ENCODE measurements around the gene RNU5B-1. TPM values are rescaled to one million over a fixed set of nuclear protein-coding genes. Genes with fewer than 3 reads are reported as not detected.

Gene RNU5B-1
- total RNA-seq, 4 donors from 2014 or later, result not detected

DNA sequence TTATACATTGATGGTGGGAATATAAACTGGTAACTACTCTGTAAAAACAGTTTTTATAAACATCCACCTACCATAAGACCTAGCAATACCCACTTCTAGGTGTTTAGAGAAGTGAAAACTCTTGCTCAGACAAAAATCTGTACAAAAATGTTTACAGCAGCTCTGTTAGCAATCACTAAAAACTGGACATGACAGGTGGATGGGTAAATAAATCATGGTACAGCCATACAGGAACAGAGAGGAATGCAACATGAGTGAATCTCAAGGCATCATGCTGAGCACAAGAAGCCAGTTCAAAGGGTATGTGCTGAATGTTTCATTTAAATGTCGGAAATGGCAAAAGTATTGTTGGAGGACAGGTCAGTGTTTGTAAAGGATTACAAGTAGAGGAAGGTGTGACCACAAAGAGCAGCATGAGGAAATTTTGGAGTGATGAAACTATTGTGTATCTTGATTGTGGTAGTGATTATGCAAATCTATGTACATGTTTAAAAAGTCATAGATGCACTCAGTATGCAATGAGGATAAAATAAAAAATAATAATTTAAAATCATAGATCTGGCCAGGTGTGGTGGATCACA lies 11.4 kb upstream of the RNU5B-1 start:
- TF ChIP-seq CTCF (IDR thresholded peaks at IDR 0.05; ENCODE audit: low read depth), result no peak

DNA sequence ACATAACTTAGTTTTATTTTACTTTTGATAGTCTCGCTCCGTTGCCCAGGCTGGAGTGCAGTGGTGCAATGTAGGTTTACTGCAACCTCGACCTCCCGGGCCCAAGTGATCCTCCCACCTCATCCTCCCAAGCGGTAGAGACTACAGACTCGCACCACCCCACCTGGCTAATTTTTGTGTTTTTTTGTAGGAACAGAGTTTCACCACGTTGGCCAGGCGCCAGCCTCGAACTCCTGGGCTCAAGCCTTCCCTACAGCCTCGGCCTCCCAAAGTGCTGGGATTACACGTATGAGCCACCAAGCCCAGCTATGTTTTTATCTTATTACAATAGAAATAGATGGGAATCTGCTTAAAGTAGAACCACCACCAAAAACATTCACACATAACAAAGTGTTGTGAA lies 5.7 kb upstream of the RNU5B-1 start:
- TF ChIP-seq CTCF (IDR thresholded peaks at IDR 0.05; ENCODE audit: low read depth), result no peak

GRCh38 chr15:65300924-65301441 lies 3.5 kb upstream of the RNU5B-1 start:
- no peak for TF ChIP-seq CTCF (IDR thresholded peaks at IDR 0.05; ENCODE audit: low read depth)

- no peak for TF ChIP-seq CTCF (IDR thresholded peaks at IDR 0.05; ENCODE audit: low read depth)
These were observed 2.4 kb upstream of the RNU5B-1 start for GRCh38 chr15:65302061-65302460.

GRCh38 chr15:65303687-65304380 lies 643 bp upstream of the RNU5B-1 start:
- TF ChIP-seq CTCF (IDR thresholded peaks at IDR 0.05; ENCODE audit: low read depth), result no peak

GRCh38 chr15:65305150-65305758 lies 777 bp downstream of the RNU5B-1 start:
- TF ChIP-seq CTCF (IDR thresholded peaks at IDR 0.05; ENCODE audit: low read depth), result no peak

DNA sequence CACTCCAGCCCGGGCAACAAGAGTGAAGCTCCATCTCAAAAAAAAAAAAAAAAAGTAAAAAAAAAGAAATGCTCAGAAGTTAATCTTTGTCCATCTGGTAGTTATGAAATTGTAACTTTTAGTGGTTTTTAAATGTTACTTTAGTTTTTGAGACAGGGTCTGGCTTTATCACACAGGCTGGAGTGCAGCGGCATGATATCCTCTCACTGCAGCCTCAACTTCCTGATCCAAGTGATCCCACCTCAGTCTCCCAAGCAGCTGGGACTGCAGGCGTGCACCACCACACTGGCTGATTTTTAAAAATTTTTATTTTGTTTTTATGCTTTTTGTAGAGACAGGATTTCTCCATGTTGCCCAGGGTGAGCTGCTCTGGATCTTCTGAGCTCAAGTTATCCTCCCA lies 1.3 kb downstream of the RNU5B-1 start:
- no peak for TF ChIP-seq CTCF (IDR thresholded peaks at IDR 0.05; ENCODE audit: low read depth)
